ENCODE measurements around the gene CLCN5. TPM values are rescaled to one million over a fixed set of nuclear protein-coding genes. Genes with fewer than 3 reads are reported as not detected.

CLCN5 gene
- total RNA-seq, 1 donor from 2014 or later: 9.2 TPM

GRCh38 chrX:50075630-50076339 lies 153.4 kb downstream of the CLCN5 start:
- DNase-seq (ENCODE audit: extremely low read depth, low read depth, low spot score): no peak

- DNase-seq (ENCODE audit: extremely low read depth, low read depth, low spot score): no peak
Measured at GRCh38 chrX:50081282-50081889, 159.0 kb downstream of the CLCN5 start.

- DNase-seq (ENCODE audit: extremely low read depth, low read depth, low spot score): no peak
Measured at GRCh38 chrX:50082741-50083140, 160.3 kb downstream of the CLCN5 start.

- no peak for DNase-seq (ENCODE audit: extremely low read depth, low read depth, low spot score)
Measured at GRCh38 chrX:50088645-50089044, 166.2 kb downstream of the CLCN5 start.

- DNase-seq (ENCODE audit: extremely low read depth, low read depth, low spot score): no peak
Measured at GRCh38 chrX:50093625-50094024, 171.2 kb downstream of the CLCN5 start.

- DNase-seq (ENCODE audit: extremely low read depth, low read depth, low spot score): no peak
Measured at GRCh38 chrX:50097071-50097470, 174.7 kb downstream of the CLCN5 start.

GRCh38 chrX:50098241-50098640 lies 175.8 kb downstream of the CLCN5 start:
- DNase-seq (ENCODE audit: extremely low read depth, low read depth, low spot score): no peak

- DNase-seq (ENCODE audit: extremely low read depth, low read depth, low spot score): no peak
Measured at GRCh38 chrX:50098749-50099148, 176.4 kb downstream of the CLCN5 start.

GRCh38 chrX:50099331-50099730 lies 176.9 kb downstream of the CLCN5 start:
- no peak for DNase-seq (ENCODE audit: extremely low read depth, low read depth, low spot score)

GRCh38 chrX:50100188-50100587 lies 177.8 kb downstream of the CLCN5 start:
- DNase-seq (ENCODE audit: extremely low read depth, low read depth, low spot score): no peak

GRCh38 chrX:50103176-50103575 lies 180.8 kb downstream of the CLCN5 start:
- no peak for DNase-seq (ENCODE audit: extremely low read depth, low read depth, low spot score)

GRCh38 chrX:50103866-50104566 lies 181.6 kb downstream of the CLCN5 start:
- DNase-seq (ENCODE audit: extremely low read depth, low read depth, low spot score): no peak

- no peak for DNase-seq (ENCODE audit: extremely low read depth, low read depth, low spot score)
Measured at GRCh38 chrX:50106051-50106675, 183.8 kb downstream of the CLCN5 start.

- DNase-seq (ENCODE audit: extremely low read depth, low read depth, low spot score): no peak
Measured at GRCh38 chrX:50107470-50107869, 185.1 kb downstream of the CLCN5 start.

- no peak for DNase-seq (ENCODE audit: extremely low read depth, low read depth, low spot score)
Measured at GRCh38 chrX:50108264-50108663, 185.9 kb downstream of the CLCN5 start.

GRCh38 chrX:50111742-50112141 lies 189.3 kb downstream of the CLCN5 start:
- no peak for DNase-seq (ENCODE audit: extremely low read depth, low read depth, low spot score)

- no peak for DNase-seq (ENCODE audit: extremely low read depth, low read depth, low spot score)
Measured at GRCh38 chrX:50114113-50114512, 191.7 kb downstream of the CLCN5 start.

GRCh38 chrX:50115973-50116372 lies 193.6 kb downstream of the CLCN5 start:
- DNase-seq (ENCODE audit: extremely low read depth, low read depth, low spot score): no peak

- DNase-seq (ENCODE audit: extremely low read depth, low read depth, low spot score): no peak
Measured at GRCh38 chrX:50117476-50117875, 195.1 kb downstream of the CLCN5 start.

- no peak for DNase-seq (ENCODE audit: extremely low read depth, low read depth, low spot score)
Measured at GRCh38 chrX:50125480-50125879, 203.1 kb downstream of the CLCN5 start.

- DNase-seq (ENCODE audit: extremely low read depth, low read depth, low spot score): no peak
Measured at GRCh38 chrX:50147972-50148371, 225.6 kb downstream of the CLCN5 start.
